Effector memory CD4-positive, alpha-beta T cell (primary cell): ENCODE measurements around the gene CCDC74B.
"Not testable (repeated sequence)": the region's sequence is repeated elsewhere in the genome, so short reads cannot be mapped to it uniquely, and the experiment has no call there.

Experiments used
- DNase-seq, 3 donors: peaks; one replicate each; pipeline ENCODE4 v3.0.0-alpha.2; 2020
- H3K27ac ChIP-seq: 2 replicates; pipeline ENCODE4 v1.7.0; 2013; ENCODE audit warnings: mild to moderate bottlenecking, low read length, moderate library complexity; ENCODE audit not compliant: insufficient read depth, poor library complexity, severe bottlenecking
- H3K27me3 ChIP-seq: replicated peaks from 2 replicates; pipeline ENCODE4 v1.7.0; 2013; ENCODE audit warnings: mild to moderate bottlenecking, low read length; ENCODE audit not compliant: insufficient read depth, control insufficient read depth, poor library complexity, severe bottlenecking
- H3K36me3 ChIP-seq: 2 replicates; pipeline ENCODE4 v1.7.0; 2013; ENCODE audit warnings: mild to moderate bottlenecking, low read length, moderate library complexity; ENCODE audit not compliant: control insufficient read depth, insufficient read depth
- H3K4me1 ChIP-seq: 2 replicates; pipeline ENCODE4 v1.7.0; 2013; ENCODE audit warnings: low read length, mild to moderate bottlenecking; ENCODE audit not compliant: control insufficient read depth, insufficient read depth, poor library complexity, severe bottlenecking
- H3K4me3 ChIP-seq: 2 replicates; pipeline ENCODE4 v1.7.0; 2013; ENCODE audit warnings: low read length, low read depth, mild to moderate bottlenecking; ENCODE audit not compliant: insufficient read depth, poor library complexity, severe bottlenecking
- H3K9me3 ChIP-seq: 2 replicates; pipeline ENCODE4 v1.7.0; 2013; ENCODE audit warnings: mild to moderate bottlenecking, low read length, moderate library complexity; ENCODE audit not compliant: control insufficient read depth

Gene CCDC74B

GRCh38 chr2:130156624-130157004, 11.7 kb upstream of the CCDC74B start:
- Histone ChIP-seq H3K4me3 (no peak overlapping the region), H3K9me3 (no peaks in the 10 kb centered on the region), H3K4me1 (no peaks in the 10 kb centered on the region), H3K36me3 (peaks cover 16% of the 10 kb centered on the region), H3K27ac (no peak overlapping the region), H3K27me3 (no peaks in the 10 kb centered on the region)
- no peak for DNase-seq

- H3K27ac ChIP-seq, H3K27me3 ChIP-seq, H3K4me3 ChIP-seq, DNase-seq, H3K4me1 ChIP-seq, H3K9me3 ChIP-seq: not testable (repeated sequence)
- peaks cover 16% of the 10 kb centered on the region for H3K36me3 ChIP-seq
These were observed 11.2 kb upstream of the CCDC74B start for GRCh38 chr2:130155956-130156623.

GRCh38 chr2:130154773-130155765, 10.2 kb upstream of the CCDC74B start:
- H3K9me3 ChIP-seq: no peaks in the 10 kb centered on the region
- peaks cover 16% of the 10 kb centered on the region for H3K36me3 ChIP-seq
- no peaks in the 10 kb centered on the region for H3K27me3 ChIP-seq
- DNase-seq: no peak
- no peaks in the 10 kb centered on the region for H3K4me1 ChIP-seq
- H3K4me3 ChIP-seq: no peak overlapping the region
- no peak overlapping the region for H3K27ac ChIP-seq

- H3K4me1 ChIP-seq, H3K9me3 ChIP-seq, DNase-seq, H3K27ac ChIP-seq, H3K27me3 ChIP-seq, H3K4me3 ChIP-seq: not testable (repeated sequence)
- H3K36me3 ChIP-seq: peaks cover 16% of the 10 kb centered on the region
These were observed 9.5 kb upstream of the CCDC74B start for GRCh38 chr2:130154423-130154770.

- not testable (repeated sequence) for H3K4me1 ChIP-seq, H3K9me3 ChIP-seq, H3K4me3 ChIP-seq, DNase-seq, H3K27me3 ChIP-seq, H3K27ac ChIP-seq
- H3K36me3 ChIP-seq: peaks cover 16% of the 10 kb centered on the region
These were observed 9.0 kb upstream of the CCDC74B start for GRCh38 chr2:130153721-130154422.

GRCh38 chr2:130152816-130153595, 8.1 kb upstream of the CCDC74B start:
- H3K4me1 ChIP-seq: no peaks in the 10 kb centered on the region
- H3K9me3 ChIP-seq: no peaks in the 10 kb centered on the region
- DNase-seq: no peak
- no peak overlapping the region for H3K4me3 ChIP-seq
- H3K27me3 ChIP-seq: no peaks in the 10 kb centered on the region
- no peak overlapping the region for H3K27ac ChIP-seq
- peaks cover 16% of the 10 kb centered on the region for H3K36me3 ChIP-seq

GRCh38 chr2:130152136-130152815, 7.4 kb upstream of the CCDC74B start:
- H3K36me3 ChIP-seq: peaks cover 16% of the 10 kb centered on the region
- H3K4me1 ChIP-seq, DNase-seq: not testable (repeated sequence)

GRCh38 chr2:130151145-130151512, 6.2 kb upstream of the CCDC74B start:
- not testable (repeated sequence) for H3K27ac ChIP-seq, H3K9me3 ChIP-seq, H3K4me1 ChIP-seq, H3K27me3 ChIP-seq, H3K4me3 ChIP-seq, DNase-seq
- H3K36me3 ChIP-seq: peaks cover 16% of the 10 kb centered on the region

More at GRCh38 chr2:130152136-130152815, 7.4 kb upstream of the CCDC74B start:
- not testable (repeated sequence) for H3K4me3 ChIP-seq, H3K27ac ChIP-seq, H3K27me3 ChIP-seq, H3K9me3 ChIP-seq
